ENCODE data around the gene POPDC2. TPM values are rescaled to one million over a fixed set of nuclear protein-coding genes. Genes with fewer than 3 reads are reported as not detected.

The POPDC2 gene
- polyA plus RNA-seq, 3 donors = 4.1 to 10.2 (median 6.2) TPM

DNA sequence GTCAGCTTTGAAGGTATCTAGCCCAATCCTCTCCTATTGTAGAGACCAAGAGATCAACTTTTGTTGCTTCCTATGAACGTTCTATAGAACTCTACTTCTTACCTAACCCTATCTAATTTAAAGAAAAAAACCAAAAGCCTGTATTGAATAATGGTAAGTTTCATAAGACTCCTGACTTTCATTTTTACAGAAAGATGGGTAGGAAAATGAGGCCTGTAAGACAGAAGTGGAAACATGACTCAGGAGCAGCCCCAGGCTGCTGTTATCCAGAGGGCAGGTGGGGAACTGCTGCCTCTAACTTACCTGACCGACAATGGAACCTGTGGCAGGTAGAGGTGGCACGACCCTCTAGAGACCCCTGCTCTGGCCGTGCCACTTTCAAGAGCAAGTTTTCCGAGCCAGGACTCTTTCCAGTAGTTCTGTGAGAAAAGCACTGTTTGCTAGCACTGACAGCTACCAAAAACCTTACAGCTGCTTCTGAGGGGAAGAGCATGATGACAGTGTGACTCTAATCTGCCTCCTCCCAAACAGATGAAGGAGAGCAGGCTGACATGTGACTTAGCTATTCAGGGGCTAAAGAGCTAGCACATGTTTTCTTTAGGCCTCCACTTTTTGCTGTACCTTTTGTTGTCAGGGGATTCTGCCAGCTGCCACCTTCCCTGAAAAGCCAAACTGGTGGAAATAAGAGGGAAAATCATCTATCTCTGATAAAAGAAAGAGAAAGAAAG is 17.5 kb downstream of the POPDC2 start:
- DNase-seq = no peak

DNA sequence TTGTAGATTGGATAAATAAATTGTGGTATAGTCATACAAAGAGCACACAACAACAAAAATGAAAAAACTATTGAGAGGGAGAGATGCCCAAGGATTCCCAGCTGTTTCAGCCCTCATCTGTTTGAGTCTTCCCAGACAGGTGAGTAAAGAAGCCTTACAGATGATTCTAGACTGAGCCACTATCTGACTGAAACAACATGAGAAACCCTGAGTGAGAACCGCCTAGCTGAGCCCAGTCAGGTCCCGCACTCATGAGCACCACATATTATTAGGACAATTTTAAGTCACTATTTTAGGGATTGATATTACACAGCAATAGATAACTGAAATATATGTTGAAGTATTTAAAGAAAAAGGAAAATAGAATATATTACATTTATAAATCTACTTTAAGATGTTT is 19.0 kb downstream of the POPDC2 start:
- no peak for DNase-seq

DNA sequence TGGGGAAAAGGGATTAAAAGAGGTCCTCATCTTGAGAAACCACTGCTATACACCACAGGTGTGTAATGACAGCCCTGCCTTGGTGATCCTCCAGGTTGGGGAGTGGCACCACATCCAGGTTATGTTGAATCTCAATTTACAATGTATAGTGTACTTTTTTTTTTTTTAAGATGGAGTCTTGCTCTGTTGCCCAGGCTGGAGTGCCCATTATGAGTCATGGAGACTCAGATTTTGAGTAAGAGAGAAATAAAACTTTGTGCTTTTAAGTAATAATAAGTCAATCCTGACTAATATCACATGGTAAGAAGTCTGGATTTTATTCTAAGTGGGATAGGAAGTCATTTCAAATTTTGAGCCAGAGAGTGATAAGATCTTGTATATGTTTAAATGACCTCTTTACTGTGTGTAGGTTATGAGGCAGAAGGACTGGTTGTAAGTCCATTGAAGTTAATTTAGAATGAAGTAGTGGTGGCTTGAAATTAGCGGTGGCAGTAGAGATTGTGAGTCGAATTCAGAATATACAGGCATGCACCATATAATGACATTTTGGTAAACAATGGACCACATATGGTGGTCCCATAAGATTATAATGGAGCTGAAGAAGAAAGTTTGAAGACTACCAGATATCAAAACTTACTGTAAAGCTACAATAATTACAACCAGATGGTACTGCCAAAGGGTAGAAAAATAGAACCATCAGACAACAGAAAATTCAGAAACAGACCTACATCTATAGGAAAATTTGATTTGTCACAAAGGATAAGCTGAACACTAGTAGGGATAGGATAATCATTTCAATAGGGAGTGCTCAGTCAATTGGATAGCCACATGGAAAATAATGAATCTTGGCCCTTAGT is 20.7 kb downstream of the POPDC2 start:
- DNase-seq = no peak

DNA sequence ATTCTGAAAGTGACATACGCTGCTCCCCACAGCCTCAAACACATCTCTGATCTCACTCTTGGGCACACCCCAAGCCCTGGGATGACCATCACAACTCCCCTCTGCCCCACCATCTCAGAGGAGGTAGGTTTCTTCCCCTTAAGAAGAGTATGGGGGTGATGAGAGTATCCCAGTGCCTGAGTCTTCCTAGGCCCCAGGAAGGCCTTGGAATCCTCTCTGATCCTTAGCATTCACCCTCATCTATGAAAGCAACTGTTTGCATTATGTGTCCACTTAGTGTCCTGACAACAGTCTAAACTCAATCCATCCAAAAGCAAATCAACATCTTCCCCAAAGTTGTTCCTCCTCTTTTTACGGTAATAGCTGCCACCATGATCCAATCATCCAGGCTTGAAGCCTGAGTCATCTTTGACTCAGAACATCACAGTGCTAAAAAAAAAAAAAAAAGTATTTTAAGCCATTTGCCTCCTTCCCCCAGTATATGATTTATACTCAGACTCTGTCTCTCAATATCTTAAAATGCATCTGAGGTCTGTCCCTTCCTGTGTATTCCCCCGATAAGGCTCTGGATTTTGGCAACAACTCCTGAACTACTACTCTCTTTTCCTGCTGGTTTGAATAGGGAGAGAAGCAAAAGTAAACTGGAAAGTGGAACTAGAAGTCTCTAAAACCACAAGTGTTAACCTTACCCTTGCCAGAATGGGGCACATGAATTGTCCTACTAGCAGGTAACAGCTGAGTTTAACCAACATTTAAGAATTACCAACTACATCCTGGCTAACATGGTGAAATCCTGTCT is 22.5 kb downstream of the POPDC2 start:
- DNase-seq = no peak

DNA sequence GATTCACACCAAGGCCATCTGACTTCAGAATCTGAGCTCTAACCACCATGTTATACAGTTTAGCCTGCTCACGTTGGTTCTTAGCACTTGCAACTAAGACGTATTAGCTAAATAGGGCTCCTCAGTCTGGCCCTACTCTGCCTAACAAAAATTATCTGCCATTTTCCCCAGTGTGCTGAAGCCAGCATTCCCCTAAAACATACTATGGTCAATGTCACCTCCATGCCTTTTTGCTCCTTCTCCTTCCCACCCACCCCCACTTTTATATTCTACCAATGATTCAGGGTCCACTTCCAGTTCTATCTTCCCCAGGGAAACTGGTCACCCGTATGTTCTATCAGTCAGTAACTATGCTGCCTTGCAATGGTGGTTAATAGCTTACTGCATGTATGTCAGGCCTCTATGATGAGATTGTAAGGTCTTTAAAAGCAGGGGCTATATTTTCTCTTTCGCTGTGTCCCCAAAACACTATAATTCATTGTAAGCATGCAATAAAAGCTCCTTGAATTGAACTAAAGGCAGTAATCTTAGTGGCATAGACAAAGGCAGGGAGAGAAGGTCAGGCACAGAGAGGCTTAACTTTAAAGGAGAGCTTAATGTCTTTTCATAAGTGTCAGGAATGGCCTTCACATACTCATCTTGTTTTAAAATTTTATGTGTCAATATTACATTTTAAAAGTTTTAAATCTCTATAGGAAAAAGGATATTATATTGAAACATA is 23.3 kb downstream of the POPDC2 start:
- DNase-seq = no peak

DNA sequence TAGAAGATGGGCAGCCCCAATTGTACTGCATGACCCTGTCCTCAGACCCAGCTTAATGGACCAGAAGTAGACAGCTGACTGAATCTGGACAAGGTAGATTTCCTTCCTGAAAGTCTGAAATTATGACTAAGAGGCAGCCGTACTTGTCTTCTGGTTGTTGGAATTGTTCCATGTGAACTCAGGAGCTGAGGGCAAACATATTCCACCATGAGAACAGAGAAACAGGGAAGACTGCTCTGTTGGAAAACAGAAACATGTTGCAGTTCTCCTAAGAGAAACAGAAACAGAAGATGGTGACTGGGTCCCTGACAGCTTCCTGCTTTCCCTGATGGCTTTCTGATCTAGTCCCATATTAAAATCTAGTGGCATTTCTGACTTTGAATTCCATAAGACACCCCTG is 24.1 kb downstream of the POPDC2 start:
- DNase-seq = no peak

DNA sequence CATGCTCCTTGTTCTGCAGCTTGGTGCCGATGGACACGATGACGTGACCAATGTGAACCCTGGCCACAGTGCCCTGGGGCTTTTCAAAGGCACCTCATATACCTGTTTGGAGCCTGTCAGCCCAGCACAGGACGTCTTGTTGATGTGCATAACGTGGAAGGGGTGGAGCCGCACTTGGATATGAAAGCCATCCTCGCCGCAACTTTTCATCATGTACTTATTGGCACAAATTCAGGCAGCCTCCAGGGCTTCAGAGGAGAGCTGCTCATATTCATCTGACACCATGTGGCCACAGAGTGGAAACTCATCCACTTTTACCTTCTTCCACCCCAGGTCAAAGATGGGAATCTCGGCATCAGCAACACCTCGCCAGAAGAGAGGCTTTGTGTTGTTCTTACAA is 24.7 kb downstream of the POPDC2 start:
- DNase-seq = no peak

DNA sequence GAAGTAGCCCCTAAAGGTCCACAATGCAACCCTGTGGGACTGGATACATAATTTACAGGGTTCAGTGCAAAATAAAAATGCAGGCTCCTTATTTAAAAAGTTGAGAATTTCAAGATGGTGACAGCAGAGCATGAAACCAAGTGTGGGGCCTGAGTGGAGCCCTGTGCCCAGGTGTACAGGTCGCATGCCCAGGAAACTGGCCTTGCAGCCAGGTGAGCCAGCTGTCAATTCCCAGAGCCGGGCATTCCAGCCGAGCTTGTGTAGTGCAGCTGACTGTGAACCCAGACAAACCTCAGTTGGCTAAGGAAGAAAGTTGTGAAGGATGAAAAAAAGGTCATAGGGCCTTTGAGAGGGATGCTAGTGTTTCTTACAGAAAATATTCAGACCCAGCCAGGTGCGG is 27.6 kb downstream of the POPDC2 start:
- no peak for DNase-seq

DNA sequence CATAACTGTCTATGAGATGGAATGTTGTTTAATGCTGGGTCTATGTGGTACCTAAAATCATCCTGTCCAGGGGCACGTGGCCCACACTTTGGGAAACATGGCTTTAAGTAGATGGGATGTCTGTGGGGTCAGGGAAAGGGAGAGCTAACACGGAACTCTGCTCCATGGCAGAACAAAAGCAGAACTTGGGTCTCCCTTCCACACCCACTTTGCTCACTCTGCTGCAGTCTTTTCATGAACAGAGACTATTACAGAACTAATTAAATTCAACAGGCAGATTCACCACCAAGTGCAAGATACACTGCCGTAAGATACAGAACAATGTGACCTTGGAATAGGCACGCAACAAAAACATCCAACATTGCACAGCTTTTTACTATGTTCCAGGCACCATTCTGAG is 28.2 kb downstream of the POPDC2 start:
- no peak for DNase-seq

DNA sequence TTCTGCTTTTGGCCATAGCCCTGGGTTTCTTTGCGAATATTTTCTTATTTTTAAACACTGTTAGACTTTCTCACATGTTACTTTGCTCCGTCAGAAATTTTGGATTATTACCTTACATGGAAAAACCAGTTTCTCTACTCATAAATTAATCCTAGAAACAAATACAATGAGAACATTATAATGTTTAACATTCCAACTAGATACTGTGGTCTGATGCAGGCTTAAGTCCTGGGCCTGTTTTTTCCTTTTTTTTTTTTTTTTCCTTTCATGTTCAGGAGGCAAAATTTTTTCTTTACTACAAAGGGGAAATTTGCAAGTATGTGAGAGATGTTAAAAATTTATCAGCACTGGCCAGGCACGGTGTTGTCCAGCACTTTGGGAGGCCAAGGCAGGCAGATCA is 28.9 kb downstream of the POPDC2 start:
- DNase-seq = no peak

DNA sequence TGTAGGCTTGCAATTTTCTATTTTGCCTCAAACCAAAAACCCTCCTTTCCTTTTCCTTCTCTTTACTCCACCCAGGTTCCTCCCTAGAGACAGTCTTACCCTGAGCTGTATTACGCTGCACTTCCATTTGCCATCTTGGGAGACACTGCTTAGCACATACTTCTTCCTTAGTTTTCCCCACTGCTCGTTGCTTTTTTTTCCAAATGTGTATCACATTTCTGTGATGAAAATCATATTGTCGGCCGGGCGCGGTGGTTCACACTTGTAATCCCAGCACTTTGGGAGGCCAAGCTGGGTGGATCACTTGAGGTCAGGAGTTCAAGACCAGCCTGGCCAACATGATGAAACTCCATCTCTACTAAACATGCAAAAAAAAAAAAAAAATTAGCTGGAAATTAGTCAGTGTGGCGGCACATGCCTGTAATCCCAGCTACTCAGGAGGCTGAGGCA is 29.5 kb downstream of the POPDC2 start:
- DNase-seq = no peak

DNA sequence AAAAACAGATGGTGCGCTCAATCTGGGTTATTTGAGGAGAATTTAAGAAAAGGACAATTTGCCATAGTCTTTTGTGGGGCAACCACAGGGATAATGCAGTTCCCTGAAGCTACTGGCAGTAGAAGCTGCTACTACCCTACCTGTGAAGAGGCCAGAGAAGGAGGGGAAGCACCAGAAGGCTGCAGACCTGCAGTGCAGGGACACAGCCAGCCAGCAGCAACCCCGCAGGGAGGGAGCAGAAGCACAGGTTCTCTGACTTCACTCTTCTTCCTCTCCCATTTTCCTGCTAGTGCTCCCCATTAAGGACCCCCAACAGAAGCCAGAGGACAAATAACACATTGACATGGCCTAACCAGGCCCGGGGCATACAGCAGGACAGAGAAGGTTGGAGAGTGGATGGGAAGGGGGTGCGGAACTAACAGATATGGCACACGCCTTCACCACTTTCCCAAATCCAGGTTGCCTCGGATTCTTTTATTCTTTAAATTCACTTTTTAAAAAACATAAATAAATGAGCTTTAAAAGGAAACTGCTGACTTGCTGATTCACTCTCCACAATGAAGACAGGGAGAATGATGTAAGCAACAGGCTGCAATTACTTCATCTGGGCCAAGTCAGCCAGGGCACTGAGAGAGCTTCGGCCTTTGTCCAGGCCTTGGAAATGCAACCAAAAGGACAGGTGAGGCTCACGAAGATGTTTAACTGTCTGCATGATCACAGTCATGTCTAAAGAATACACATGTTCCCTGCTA is 30.1 kb downstream of the POPDC2 start:
- no peak for DNase-seq

DNA sequence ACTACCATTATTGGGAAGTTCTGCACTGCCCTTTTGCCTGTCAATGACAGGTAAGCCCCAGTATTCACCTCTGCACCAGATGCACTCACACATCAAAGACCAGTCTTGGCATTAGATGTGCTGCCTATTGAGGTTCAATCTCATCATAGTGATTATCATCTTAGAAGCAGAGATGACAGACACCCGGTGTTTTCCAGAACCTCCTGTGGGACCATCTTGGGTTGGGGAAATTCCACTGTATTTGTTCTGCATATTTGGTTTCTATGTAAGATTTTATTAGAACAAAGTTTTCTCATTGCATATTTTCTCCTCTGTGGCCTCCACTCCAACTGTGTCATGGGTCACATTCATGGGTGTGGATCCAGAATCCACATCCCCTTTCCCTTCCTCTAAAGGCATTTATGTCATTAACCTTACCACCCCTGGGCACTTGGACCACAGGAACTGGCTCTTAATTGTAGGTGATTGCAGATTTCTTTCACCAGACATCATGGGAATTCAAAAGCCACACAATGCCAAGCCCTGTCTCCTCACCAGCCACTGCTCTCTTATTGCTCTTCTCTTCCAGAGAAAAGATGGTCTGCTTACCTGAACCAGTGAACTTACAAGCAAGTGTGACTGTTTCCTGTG is 31.5 kb downstream of the POPDC2 start:
- no peak for DNase-seq

DNA sequence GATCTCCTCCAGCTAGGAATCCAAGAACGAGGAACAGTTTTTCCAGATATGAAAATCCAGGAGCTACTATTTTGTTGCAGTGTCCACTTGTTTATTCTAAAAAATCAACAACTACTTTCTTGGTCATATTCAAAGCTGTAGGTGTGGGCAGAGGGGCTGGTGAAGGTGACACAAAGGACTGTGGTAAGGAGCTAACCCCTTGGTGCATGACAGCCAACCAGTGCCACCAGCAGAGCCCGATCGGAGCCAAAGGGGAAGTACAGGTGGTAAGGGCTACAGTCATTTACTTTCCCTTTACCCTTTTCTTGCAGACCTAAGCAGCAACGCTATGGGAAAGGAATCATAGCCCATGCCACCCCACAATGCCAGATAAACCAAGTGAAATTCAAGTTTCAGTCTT is 32.0 kb downstream of the POPDC2 start:
- DNase-seq = no peak

DNA sequence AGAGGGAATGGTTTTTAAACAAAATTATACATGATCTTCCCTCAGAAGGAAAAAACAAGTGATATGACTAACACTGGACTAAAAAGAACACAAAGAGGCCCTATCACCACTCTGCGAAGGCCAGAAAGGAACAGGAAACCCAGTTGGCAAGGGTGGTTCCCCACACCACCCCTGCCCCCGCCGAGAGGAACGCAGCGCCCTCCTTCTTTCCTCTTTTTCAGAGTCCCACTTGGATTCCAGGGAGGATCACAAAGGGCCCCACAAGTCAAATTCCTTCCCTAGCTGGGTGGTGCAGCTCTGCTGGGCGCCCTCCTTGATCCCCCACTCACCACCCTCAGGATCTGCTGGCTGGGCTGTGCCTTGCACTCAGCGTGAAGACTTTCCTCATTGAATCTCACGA is 32.9 kb downstream of the POPDC2 start:
- DNase-seq = no peak

DNA sequence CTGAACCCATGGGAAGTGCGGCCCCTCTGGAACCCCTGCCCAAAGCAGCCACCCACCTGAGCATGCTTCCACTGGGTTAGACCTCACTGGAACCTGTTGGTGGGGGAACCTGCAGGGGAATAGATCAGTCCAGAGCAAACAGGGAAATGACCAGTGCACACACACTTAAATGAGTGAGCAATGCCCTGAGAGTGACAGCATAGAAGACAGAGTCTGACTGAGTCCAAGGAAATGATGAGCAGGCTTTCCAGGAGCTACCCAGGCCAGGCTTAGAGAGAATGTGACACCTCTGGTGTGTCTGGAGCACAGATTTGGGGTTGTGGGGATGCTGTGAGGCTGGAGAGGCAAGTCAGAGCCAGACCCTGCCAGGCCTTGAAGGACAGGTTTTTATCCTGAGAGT is 34.2 kb downstream of the POPDC2 start:
- DNase-seq = no peak

DNA sequence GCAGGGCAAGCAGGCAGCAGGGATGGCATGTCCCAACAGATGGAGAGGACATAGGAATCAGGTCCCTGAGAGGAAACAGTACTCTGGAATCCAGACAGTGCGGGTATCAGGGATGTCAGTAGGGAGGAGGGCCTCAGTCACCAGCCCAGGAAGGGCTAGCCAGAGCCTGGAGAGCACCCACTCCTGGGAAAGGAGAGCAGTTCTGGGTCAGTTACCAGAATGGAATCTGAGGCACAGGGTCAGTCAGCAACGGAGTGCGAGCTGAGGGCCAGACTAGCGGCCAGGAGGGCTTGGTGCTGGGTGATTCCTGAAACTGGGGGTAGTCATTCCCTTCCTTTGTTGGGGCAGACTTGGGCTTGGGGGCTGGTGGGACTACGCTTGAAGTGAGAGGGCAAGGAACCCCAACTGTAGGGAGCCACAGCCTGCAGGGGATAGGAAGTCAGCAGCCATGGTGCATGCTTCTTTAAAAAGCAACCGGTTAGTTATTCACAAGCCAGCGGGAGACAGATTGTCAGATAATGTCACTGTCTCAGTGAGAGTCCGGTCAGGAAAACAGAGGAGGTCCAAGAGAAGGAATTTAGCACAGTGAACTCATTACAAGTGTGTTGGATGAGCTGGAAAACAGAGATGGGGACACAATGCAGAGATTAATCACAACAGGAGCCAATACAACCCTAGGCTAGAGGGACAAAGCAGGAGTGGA is 34.8 kb downstream of the POPDC2 start:
- DNase-seq = no peak

DNA sequence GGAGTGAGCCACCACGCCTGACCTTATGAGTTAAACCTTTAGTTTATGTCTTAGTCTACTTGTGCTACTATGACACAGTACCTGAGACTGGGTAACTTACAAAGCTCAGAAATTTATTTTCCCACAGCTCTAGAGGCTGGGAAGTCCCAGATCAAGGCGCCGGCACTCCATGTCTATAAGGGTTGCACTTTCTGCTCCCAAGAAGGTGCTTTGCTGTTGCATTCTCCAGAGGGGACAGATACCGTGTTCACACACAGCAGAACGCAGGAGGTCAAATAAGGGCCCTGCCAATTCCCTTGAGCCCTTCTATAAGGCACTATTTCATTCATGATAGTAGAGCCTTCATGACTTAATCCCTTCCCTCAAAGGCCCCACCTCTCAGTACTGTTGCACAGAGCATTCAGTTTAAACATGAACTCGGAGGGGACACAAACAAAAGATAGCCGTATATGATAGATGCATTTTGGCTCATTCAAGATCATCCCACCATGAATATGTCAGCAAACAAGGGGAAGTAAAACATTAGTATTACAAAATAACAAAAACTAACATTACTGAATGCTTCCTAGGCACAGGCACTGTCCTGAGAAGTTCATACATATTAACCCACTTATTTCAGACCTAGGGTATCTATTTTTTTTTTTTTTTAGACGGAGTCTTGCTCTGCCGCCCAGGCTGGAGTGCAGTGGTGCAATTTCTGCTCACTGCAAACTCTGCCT is 36.2 kb downstream of the POPDC2 start:
- no peak for DNase-seq

DNA sequence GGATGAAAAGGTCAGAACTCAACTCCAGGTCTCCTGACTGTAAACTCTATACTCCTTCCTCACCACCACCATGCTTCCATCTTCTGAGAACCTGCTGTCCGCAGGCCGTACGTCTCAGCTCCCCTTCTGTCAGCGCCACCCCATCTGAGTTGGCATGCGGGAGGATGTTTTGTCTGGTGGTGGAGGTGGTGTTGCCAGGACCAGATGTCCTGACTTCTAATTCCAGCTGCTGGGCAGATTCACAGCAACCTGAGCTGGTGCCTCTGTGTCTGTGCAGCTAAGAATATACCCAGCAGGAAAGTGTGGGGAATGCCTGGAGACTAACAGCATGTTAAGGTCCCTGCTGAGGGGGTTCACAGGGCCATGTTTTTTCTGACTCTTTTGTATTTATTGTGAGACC is 39.5 kb downstream of the POPDC2 start:
- no peak for DNase-seq

Measured in renal pelvis (tissue), 4 donors.